H1 (cell line): Measurements from ENCODE around the gene BCAS1. TPM values are rescaled to one million over a fixed set of nuclear protein-coding genes. Genes with fewer than 3 reads are reported as not detected.

Experiments
- CEBPB ChIP-seq: IDR thresholded peaks from 2 replicates; pipeline ENCODE4 v1.6.1; 2012; ENCODE audit warnings: low read depth, low read length
- CHD1 ChIP-seq: IDR thresholded peaks from 2 replicates; pipeline ENCODE4 v1.6.1; 2012; ENCODE audit warnings: low read depth, low read length, improper control_type of control experiment
- HDAC2 ChIP-seq, 2 experiments: fragments of 300-600 bp in 1 of 2; sonication (generic) in 1 of 2; IDR thresholded peaks; 2 replicates each; pipeline ENCODE4 v1.6.1; 2011 to 2012; ENCODE audit warnings: low read depth in 2 of 2, low read length in 2 of 2, mild to moderate bottlenecking in 2 of 2, moderate library complexity in 2 of 2, borderline replicate concordance in 1 of 2, inconsistent platforms in 1 of 2
- KDM4A ChIP-seq: IDR thresholded peaks from one replicate; pipeline ENCODE4 v1.7.1; 2012; ENCODE audit warnings: low read depth, mild to moderate bottlenecking, moderate library complexity, low read length, inconsistent platforms; ENCODE audit not compliant: severe bottlenecking
- RFX5 ChIP-seq: IDR thresholded peaks from 2 replicates; pipeline ENCODE4 v1.6.1; 2011; ENCODE audit warnings: low read depth, low read length, improper control_type of control experiment, borderline replicate concordance
- SIN3A ChIP-seq, 2 experiments: IDR thresholded peaks in 1 of 2; conservative IDR thresholded peaks in 1 of 2; 2 replicates each; pipeline ENCODE4 v1.6.1; 2011 to 2012; ENCODE audit warnings: low read length in 2 of 2, improper control_type of control experiment in 1 of 2, low read depth in 1 of 2, mild to moderate bottlenecking in 1 of 2
- SIRT6 ChIP-seq: IDR thresholded peaks from one replicate; pipeline ENCODE4 v1.7.1; 2012; ENCODE audit warnings: low read length, inconsistent platforms
- SUZ12 ChIP-seq: fragments of 200-600 bp; sonication (generic); IDR thresholded peaks from 2 replicates; pipeline ENCODE4 v1.6.1; 2012; ENCODE audit warnings: mild to moderate bottlenecking, inconsistent platforms, low read length, moderate library complexity, mixed read lengths
- TCF12 ChIP-seq: IDR thresholded peaks from 2 replicates; pipeline ENCODE4 v1.6.1; 2011; ENCODE audit warnings: low read depth, mild to moderate bottlenecking, low read length
- polyA plus RNA-seq, 7 experiments: library from polyadenylated mRNA; depleted of rRNA in 3 of 7; stranded (reverse) in 5 of 7; unstranded in 2 of 7; fragments of >200 nt in 5 of 7; fragments of 200-250 nt in 2 of 7; gene quantifications; 1 replicate in 5 of 7; 2 replicates in 1 of 7; 4 replicates in 1 of 7; pipeline versions ENCODE4 v1.2.1 to v1.2.3, GENCODE V29; 2011 to 2013; ENCODE audit warnings: missing spikeins in 2 of 7, mixed read lengths in 2 of 7
- total RNA-seq: library from RNA; stranded (reverse); fragmentation: NEBNext Ultra II Directional; extraction: Animal tissue kit (Norgen Biotek cat#: 25700); gene quantifications from 2 replicates; pipeline ENCODE4 v1.2.1, GENCODE V29; 2021

BCAS1 gene
- total and polyA plus RNA-seq, 2 of the 8 experiments (the other 6 are each of a cell fraction or from before 2014, with no cell fraction given): 0.06 to 0.19 TPM

GRCh38 chr20:54090230-54091119, 20.1 kb upstream of the BCAS1 start (continued):
- TF ChIP-seq SIRT6: no peak
- TF ChIP-seq RFX5: no peak
- TF ChIP-seq CEBPB: no peak
- TF ChIP-seq SIN3A (conservative IDR thresholded peaks at IDR 0.05 in 1 of 2, IDR thresholded peaks at IDR 0.05 in 1 of 2; ENCODE audit: low read depth in 1 of 2, low read length in 2 of 2): no peak
- TF ChIP-seq SUZ12: no peak
- no peak for TF ChIP-seq CHD1
- TF ChIP-seq TCF12: no peak
- no peak for TF ChIP-seq HDAC2 (IDR thresholded peaks at IDR 0.05; ENCODE audit: borderline replicate concordance in 1 of 2, low read depth in 2 of 2, low read length in 2 of 2)
- no peak for TF ChIP-seq KDM4A
